Measurements from ENCODE around the gene C8G.

Gene C8G

DNA sequence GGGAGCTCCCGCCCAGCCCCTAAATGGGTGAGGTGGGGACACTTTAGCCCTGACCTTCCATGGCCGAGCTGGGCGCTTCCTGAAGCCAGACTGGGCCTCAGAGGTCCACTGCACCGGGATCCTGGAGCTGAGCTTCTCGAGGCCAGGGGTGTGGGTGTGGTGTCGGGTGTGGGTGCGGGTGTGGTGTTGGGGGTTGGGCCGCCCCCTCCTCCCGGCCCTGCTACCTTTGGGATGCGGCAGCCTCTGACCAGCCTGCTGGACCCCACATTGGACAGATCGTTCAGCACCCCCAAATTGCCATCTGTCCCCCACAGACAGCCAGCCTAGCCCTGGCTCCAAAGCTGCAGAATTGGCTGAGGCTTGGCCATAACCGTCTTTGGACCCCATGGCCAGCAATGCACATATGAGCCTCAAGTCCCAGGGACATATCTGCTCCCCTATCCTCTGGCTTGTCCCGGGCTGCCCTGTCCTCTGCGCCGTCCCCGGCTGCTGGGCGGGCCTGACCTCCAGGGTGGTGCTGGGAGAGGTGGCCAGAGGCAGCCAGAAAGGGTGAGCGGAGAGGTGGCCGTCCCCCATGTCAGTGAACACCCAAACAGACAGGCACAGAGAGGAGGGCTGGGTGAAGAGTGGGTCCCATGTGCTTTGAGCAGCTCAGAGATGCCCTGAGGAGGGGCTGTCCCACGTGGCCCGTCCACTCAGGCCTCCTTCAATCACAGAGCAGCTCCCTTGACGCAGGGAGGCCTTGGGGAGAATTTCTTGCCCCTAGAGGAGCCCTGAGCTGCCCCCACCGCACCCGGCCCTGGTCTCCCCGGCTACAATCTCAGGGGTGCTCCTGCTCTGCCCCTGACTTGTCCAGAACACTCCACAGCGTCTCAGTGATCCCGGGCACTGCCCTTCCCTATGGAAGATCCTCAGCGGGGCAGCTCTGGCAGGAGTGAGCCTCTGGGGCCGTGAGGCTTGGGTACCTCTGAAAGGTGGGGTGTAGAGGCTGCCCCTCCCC, 28.9 kb downstream of the C8G start:
- Mint-ChIP-seq H3K27me3 (no peaks in the 10 kb centered on the region), H3K36me3 (ENCODE audit: low read depth) (no peaks in the 10 kb centered on the region), H3K4me1 (ENCODE audit: low read depth) (peaks cover 17% of the 10 kb centered on the region), H3K9me3 (no peaks in the 10 kb centered on the region), H3K4me3 (no peak overlapping the region), H3K27ac (no peak overlapping the region)

DNA sequence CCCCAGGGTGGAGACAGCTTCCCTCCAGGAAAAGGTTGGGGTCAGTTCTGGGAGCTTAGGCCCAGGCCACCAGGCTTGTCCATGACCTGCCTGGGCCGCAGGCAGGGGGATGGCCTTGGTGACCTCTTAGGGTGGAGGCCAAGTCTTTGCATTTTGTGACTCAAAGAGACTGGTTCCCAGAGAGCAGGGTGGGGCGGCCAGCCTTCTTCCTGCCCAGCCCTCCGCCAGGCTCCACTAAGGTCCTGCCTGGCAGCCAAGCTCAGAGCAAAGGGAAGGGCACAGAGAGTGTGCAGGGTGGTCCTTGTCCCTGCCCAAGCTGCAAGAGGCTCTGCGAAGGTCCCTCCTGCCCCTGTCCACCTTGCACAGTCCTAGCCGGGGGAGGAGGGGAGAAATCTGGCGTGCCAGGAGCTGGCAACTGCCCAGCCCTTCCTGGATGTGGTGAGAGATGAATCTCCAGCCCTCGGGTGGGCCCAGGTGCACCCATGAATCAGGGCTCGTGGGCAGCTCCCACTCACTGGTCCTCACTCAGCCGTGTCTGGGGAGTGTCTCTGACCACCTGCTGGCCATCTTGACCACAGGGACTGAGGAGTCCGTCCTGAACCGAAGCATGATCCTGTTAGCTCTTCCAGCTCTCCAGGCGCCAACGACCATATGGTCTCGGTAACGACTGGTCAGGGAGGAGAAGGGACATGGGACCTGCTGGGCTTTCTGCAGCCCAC, 29.9 kb downstream of the C8G start:
- no peak overlapping the region for H3K27ac Mint-ChIP-seq
- peaks cover 17% of the 10 kb centered on the region for H3K4me1 Mint-ChIP-seq (ENCODE audit: low read depth)
- no peaks in the 10 kb centered on the region for H3K27me3 Mint-ChIP-seq
- no peak overlapping the region for H3K4me3 Mint-ChIP-seq
- no peaks in the 10 kb centered on the region for H3K9me3 Mint-ChIP-seq
- no peaks in the 10 kb centered on the region for H3K36me3 Mint-ChIP-seq (ENCODE audit: low read depth)

DNA sequence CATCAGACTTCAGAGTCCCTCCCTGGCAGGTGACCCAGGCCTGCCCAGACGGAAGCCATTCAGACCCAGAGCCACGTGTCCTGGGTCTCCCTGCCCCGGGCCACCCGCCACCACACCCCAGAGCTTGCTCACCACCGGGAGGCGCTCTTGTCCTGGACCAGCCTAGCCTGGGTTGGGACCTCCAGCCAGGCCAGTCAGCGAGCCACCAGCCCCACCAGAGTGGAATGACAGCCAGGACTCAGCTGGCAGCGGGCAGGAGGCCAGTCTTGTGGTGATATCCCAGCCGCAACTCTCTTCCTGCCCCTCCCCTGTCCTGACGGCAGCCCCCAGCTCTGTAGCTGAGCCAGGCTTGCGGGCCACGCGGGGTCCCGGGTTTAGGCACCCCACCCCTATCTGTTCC, 30.6 kb downstream of the C8G start:
- Mint-ChIP-seq H3K27me3 (no peaks in the 10 kb centered on the region), H3K9me3 (no peaks in the 10 kb centered on the region), H3K27ac (no peak overlapping the region), H3K4me3 (no peak overlapping the region), H3K36me3 (ENCODE audit: low read depth) (no peaks in the 10 kb centered on the region), H3K4me1 (ENCODE audit: low read depth) (peaks cover 17% of the 10 kb centered on the region)

DNA sequence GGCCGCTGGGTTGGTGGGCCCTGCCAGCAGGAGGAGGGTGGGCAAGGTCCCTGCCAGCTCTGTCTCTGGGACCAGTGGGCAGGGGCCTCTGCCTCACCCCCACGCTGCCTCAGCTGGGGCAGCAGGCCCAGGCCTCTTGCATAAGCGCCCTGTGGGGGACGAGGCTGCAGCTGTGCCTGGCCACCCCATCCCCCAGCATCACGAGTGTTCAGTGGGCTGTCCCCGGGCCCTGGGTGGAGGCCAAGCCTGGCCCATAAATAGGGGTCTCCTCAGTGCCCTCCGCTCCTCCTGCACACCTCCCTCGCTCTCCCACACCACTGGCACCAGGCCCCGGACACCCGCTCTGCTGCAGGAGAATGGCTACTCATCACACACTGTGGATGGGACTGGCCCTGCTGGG, 32.2 kb downstream of the C8G start, which contains the start of gene PTGDS:
PTGDS (plus strand) TSS at position 282 of the 400 bp plus-strand sequence; CDS start at position 357, 75 bp downstream.
- Mint-ChIP-seq H3K9me3 (no peaks in the 10 kb centered on the region), H3K4me3 (no peak within 1 kb of the TSS), H3K27me3 (no peaks in the 10 kb centered on the region), H3K36me3 (ENCODE audit: low read depth) (no peaks in the 10 kb centered on the region), H3K27ac (no peak within 1 kb of the TSS), H3K4me1 (ENCODE audit: low read depth) (peaks cover 17% of the 10 kb centered on the region)

DNA sequence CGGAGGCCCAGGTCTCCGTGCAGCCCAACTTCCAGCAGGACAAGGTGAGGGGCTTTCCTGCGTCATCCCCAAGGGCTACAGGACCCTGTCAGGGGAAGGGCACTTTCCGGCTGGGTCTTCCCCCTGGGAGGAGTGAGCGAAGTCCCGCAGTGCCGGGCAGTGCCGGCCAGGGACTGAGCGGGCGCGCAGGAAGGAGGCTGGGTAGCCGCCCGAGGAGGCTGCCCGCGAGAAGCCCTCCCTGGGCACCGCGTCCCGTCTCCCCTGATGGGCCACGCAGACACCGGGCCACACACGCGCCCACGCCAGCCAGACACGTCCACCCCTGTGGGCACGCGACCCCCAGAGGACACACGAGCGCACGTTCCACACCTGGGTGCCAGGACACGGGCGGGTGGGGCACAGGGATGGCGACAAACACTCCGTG, 32.6 kb downstream of the C8G start:
- Mint-ChIP-seq H3K4me1 (ENCODE audit: low read depth) (peaks cover 17% of the 10 kb centered on the region), H3K36me3 (ENCODE audit: low read depth) (no peaks in the 10 kb centered on the region), H3K4me3 (no peak overlapping the region), H3K27me3 (no peaks in the 10 kb centered on the region), H3K9me3 (no peaks in the 10 kb centered on the region), H3K27ac (no peak overlapping the region)

DNA sequence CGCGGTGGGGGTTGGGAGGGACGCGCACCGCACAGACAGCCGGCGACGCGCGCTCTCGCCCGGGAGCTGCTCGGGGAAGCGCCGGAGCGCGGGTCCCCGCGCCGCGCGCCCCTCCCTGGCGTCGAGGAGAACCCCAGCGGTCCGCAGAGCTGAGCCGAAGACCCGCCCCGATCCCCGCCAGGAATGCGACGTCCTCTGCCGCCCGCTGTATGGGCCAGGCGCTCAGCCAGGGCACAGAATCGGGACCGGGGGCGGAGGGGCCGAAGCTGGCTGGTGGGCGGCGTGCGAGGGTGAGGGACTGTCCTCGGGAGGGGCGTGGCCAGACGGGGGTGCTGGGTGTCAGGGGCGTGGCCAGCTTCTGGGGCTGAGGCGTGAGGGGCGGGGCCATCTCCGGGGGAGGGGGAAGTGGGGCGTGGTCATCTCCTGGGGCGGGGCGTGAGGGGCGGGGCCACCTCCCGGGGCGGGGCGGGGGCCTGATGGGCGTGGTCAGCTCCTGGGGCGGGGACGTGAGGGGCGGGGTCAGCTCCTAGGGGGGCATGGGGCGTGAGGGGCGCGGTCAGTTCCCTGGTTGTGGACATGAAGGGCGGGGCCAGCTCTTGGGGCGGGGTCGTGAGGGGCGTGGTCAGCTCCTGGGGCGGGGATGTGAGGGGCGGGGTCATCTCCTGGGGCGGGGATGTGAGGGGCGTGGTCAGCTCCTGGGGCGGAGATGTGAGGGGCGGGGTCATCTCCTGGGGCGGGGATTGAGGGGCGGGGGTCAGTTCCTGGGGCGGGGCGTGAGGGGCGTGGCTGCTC, 33.2 kb downstream of the C8G start:
- Mint-ChIP-seq H3K36me3 (ENCODE audit: low read depth) (no peaks in the 10 kb centered on the region), H3K9me3 (no peaks in the 10 kb centered on the region), H3K27me3 (no peaks in the 10 kb centered on the region), H3K4me3 (no peak overlapping the region), H3K27ac (no peak overlapping the region), H3K4me1 (ENCODE audit: low read depth) (peaks cover 17% of the 10 kb centered on the region)

DNA sequence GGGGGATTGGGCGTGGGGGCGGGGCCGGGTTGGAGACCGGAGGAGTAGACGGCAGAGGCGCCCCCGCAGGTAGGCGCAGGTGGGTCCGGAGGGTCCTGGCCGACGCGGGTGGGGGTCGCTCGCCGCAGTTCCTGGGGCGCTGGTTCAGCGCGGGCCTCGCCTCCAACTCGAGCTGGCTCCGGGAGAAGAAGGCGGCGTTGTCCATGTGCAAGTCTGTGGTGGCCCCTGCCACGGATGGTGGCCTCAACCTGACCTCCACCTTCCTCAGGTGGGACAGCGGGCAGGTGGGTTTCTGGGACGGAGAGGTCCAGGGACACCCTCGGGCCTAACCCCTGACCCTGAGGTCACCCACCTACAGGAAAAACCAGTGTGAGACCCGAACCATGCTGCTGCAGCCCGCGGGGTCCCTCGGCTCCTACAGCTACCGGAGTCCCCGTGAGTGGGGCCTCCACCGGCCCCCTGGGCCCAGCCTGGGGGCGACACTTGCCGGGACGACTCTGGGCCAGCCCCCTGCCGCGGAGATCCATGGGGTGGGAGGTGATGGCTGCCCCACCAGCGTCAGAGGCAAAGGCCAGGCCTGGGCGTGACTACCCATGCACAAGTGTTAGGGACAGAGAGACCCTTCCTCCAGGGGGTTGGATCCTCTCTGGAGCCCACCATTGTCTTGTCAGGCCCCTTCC, 34.0 kb downstream of the C8G start:
- Mint-ChIP-seq H3K4me3 (no peak overlapping the region), H3K27ac (no peak overlapping the region), H3K9me3 (no peaks in the 10 kb centered on the region), H3K36me3 (ENCODE audit: low read depth) (no peaks in the 10 kb centered on the region), H3K27me3 (peaks cover 4% of the 10 kb centered on the region), H3K4me1 (ENCODE audit: low read depth) (peaks cover 17% of the 10 kb centered on the region)

DNA sequence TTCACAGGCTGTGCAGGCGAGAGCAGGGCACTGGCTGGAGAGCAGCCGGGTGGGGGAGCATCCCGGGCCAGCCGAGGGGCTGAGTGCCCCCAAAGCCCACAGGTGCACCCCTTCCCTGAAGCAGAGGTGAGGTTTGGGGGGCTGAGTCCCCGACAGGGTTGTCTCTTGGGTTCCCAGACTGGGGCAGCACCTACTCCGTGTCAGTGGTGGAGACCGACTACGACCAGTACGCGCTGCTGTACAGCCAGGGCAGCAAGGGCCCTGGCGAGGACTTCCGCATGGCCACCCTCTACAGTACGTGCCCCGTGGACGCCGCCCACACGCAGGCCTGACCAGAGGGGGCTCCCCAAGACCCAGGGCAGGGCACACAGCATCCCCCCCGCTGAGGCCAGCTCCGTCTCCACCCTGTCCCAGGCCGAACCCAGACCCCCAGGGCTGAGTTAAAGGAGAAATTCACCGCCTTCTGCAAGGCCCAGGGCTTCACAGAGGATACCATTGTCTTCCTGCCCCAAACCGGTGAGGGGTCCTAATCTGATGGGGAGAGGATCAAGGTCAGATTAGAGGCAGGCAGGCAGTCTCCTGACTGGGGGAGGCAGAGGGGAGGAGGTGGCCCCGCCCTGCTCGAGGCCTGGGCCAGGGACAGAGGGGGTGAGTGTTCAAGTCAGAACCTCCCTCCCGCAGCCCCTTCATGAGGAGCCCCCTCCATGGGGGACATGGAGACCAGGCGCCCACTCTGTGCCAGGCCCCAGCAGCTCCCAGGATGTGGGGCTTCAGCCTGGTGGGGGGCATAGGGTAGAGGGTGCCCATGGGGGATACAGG, 34.9 kb downstream of the C8G start:
- H3K4me3 Mint-ChIP-seq = no peak overlapping the region
- H3K9me3 Mint-ChIP-seq = no peaks in the 10 kb centered on the region
- H3K36me3 Mint-ChIP-seq (ENCODE audit: low read depth) = no peaks in the 10 kb centered on the region
- H3K27ac Mint-ChIP-seq = no peak overlapping the region
- peaks cover 14% of the 10 kb centered on the region for H3K4me1 Mint-ChIP-seq (ENCODE audit: low read depth)
- peaks cover 6% of the 10 kb centered on the region for H3K27me3 Mint-ChIP-seq

DNA sequence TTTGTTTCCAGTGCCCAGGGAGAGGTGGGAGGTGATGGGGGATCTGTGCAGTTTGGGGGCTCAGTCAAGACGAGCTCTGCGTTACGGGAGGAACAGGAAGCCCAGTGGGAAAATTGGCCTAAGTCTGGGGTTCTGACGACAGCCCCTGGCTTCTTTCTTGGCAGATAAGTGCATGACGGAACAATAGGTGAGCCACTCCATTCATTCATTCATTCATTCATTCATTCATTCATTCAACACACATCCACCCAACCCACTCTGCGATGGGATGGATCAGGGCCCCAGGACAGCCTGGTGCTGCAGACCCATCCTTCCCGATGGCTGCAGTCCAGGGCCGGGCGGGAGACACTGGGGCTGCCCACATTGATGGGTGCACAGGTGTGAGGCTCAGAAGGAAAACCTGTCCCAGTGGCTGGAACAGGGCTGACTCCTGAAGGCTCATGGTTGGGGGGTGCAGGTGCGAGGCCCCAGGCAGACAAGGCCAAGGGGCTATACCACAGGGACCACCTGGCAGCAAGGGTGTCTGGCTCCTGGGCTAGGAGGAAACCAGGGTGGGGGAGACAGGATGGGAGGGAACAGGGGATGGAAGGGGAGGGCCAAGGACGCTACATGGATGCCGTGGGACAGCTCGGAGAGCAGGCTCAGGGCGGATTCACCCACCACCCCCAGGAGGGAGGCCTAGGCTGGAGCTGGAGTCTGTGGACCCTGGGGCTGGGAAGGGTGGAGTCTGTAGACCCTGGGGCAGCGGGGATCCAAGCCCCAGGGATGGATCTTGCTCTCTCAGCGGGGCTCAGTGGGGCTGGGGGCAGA, 35.8 kb downstream of the C8G start:
- no peaks in the 10 kb centered on the region for H3K9me3 Mint-ChIP-seq
- peaks cover 6% of the 10 kb centered on the region for H3K27me3 Mint-ChIP-seq
- H3K4me3 Mint-ChIP-seq = no peak overlapping the region
- H3K36me3 Mint-ChIP-seq (ENCODE audit: low read depth) = no peaks in the 10 kb centered on the region
- H3K27ac Mint-ChIP-seq = no peak overlapping the region
- peaks cover 6% of the 10 kb centered on the region for H3K4me1 Mint-ChIP-seq (ENCODE audit: low read depth)

DNA sequence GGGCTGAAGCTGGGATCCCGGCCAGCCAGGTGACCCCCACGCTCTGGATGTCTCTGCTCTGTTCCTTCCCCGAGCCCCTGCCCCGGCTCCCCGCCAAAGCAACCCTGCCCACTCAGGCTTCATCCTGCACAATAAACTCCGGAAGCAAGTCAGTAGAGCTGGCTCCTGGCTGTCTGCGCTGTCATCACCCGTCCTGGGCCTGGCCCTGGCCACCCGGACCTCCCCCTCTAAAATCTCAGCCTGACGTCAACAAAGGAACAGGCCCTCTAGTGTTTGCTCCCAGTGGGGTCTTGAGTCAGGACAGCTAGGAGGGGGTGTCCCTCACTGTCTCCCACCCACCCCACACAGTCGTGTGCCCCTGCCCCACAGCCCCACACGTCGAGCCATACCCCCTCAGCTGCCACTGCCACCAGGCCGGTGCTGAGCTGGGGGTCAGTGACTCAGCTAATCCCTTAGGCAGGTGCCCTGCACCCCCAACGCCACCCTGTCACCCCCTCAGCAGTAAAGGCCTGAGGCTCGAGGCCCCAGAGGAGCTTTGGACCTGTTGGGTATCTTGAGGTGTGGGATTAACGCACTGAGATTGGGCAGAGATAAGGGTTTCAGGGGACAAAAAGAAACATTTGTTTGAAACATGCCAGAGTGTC, 36.7 kb downstream of the C8G start:
- Mint-ChIP-seq H3K36me3 (ENCODE audit: low read depth) (no peaks in the 10 kb centered on the region), H3K9me3 (no peaks in the 10 kb centered on the region), H3K4me3 (no peak overlapping the region), H3K4me1 (ENCODE audit: low read depth) (no peaks in the 10 kb centered on the region), H3K27me3 (peaks cover 12% of the 10 kb centered on the region), H3K27ac (no peak overlapping the region)

DNA sequence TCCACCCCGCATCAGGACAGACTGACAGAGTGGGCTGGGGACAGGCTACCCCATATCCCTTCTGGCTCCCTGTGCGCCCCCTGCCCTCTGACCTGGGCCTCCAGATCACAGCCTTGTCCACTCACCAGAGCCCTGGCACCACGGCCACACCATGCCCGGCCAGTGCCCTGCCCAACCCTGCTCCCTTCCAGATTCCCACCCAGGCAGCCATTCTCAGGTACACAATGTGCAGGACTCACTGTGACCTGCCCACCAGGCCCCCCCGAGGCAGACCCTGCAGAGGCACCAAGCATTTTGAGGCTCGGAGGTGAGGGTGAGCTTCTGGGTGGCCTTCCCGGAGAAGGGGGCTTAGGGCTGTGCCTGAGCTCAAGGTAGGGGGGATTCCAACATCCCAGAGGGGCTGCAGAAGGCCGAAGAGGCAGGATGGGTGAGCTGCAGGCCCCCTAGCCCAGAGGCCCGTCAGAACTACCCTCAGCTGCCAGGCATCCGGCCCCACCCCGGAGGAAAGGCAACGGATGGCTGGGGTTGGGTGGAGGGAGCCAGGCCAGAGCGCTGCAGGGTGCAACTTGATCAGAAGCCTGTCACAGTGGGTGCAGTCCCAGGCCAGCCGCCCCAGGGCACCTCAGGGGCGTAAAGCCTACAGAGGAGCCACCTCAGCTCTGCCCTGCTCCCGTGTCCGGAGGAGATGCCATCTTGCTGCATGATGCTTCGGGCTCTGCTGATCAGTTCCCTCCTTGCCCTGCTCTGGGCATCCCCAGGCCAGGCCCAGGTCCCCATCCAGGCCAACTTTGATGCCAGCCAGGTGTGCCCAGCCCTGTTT, 37.4 kb downstream of the C8G start, which contains the start of gene LCNL1:
LCNL1 (plus strand) TSS at position 762 of the 820 bp plus-strand sequence. CDS start 594 bp downstream, outside the sequence.
- Mint-ChIP-seq H3K27ac (no peak within 1 kb of the TSS), H3K36me3 (ENCODE audit: low read depth) (no peaks in the 10 kb centered on the region), H3K4me3 (no peak within 1 kb of the TSS), H3K9me3 (no peaks in the 10 kb centered on the region), H3K27me3 (peaks cover 15% of the 10 kb centered on the region), H3K4me1 (ENCODE audit: low read depth) (no peaks in the 10 kb centered on the region)

DNA sequence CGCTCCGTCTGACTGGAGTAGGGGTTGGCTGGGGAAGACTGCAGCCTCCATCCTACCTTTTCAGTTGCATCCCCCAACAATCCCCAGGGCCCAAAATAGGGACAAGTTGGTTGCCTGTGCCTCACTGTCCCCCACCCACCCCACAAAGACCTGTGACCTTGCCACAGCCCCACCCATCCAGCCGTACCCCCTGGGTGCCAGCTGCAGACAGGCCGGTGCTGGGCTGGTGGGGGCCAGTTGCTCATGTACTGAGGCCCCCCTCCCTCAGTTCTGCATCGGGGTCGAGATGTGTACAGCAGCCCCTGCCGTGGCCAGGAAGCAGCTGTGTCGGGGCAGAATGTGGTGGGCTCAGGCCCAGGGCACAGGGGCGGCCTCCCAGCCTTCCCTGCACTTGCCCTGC, 38.1 kb downstream of the C8G start:
- no peak overlapping the region for H3K27ac Mint-ChIP-seq
- H3K27me3 Mint-ChIP-seq = peaks cover 20% of the 10 kb centered on the region
- H3K4me3 Mint-ChIP-seq = no peak overlapping the region
- H3K9me3 Mint-ChIP-seq = no peaks in the 10 kb centered on the region
- H3K36me3 Mint-ChIP-seq (ENCODE audit: low read depth) = no peaks in the 10 kb centered on the region
- no peaks in the 10 kb centered on the region for H3K4me1 Mint-ChIP-seq (ENCODE audit: low read depth)

All from stimulated activated naive CD8-positive, alpha-beta T cell treated with anti-CD3 and anti-CD28 coated beads, Interleukin-15, Interleukin-2, amounts not matched to agents 100 ng/mL and 50 ng/mL, for 24 hours (primary cell).